H1 (cell line): Measurements from ENCODE around the gene TIFAB. TPM values are rescaled to one million over a fixed set of nuclear protein-coding genes. Genes with fewer than 3 reads are reported as not detected.

Experiments
- ATF3 ChIP-seq: IDR thresholded peaks from 2 replicates; pipeline ENCODE4 v1.6.1; 2011; ENCODE audit warnings: low read depth, mild to moderate bottlenecking, low read length; ENCODE audit not compliant: insufficient read depth
- CHD1 ChIP-seq: IDR thresholded peaks from 2 replicates; pipeline ENCODE4 v1.6.1; 2012; ENCODE audit warnings: low read depth, low read length, improper control_type of control experiment
- CHD7 ChIP-seq: fragments of 300-600 bp; sonication (generic); IDR thresholded peaks from 2 replicates; pipeline ENCODE4 v1.7.1; 2012; ENCODE audit warnings: low read length, moderate library complexity, mild to moderate bottlenecking, inconsistent platforms; ENCODE audit not compliant: insufficient replicate concordance
- GABPA ChIP-seq: IDR thresholded peaks from 2 replicates; pipeline ENCODE4 v1.6.1; 2011; ENCODE audit warnings: mild to moderate bottlenecking, low read length, moderate library complexity, borderline replicate concordance; ENCODE audit not compliant: insufficient read depth
- GTF2F1 ChIP-seq: IDR thresholded peaks from 2 replicates; pipeline ENCODE4 v1.6.1; 2012; ENCODE audit warnings: low read depth, low read length, improper control_type of control experiment, borderline replicate concordance
- MAFK ChIP-seq: IDR thresholded peaks from 2 replicates; pipeline ENCODE4 v1.6.1; 2012; ENCODE audit warnings: low read depth, mild to moderate bottlenecking, improper control_type of control experiment, low read length
- PHF8 ChIP-seq: fragments of 200-600 bp; sonication (generic); conservative IDR thresholded peaks from 2 replicates; pipeline ENCODE4 v1.7.1; 2012; ENCODE audit warnings: low read depth, mild to moderate bottlenecking, inconsistent platforms, low read length, moderate library complexity
- RAD21 ChIP-seq, 2 experiments: IDR thresholded peaks in 1 of 2; conservative IDR thresholded peaks in 1 of 2; 2 replicates each; pipeline ENCODE4 v1.6.1; 2011; ENCODE audit warnings: low read depth in 2 of 2, low read length in 2 of 2, improper control_type of control experiment in 1 of 2, inconsistent platforms in 1 of 2, mild to moderate bottlenecking in 1 of 2, moderate library complexity in 1 of 2
- RFX5 ChIP-seq: IDR thresholded peaks from 2 replicates; pipeline ENCODE4 v1.6.1; 2011; ENCODE audit warnings: low read depth, low read length, improper control_type of control experiment, borderline replicate concordance
- SIRT6 ChIP-seq: IDR thresholded peaks from one replicate; pipeline ENCODE4 v1.7.1; 2012; ENCODE audit warnings: low read length, inconsistent platforms
- SIX5 ChIP-seq: IDR thresholded peaks from 2 replicates; pipeline ENCODE4 v1.6.1; 2011; ENCODE audit warnings: mild to moderate bottlenecking, low read depth, low read length
- polyA plus RNA-seq, 7 experiments: library from polyadenylated mRNA; depleted of rRNA in 3 of 7; stranded (reverse) in 5 of 7; unstranded in 2 of 7; fragments of >200 nt in 5 of 7; fragments of 200-250 nt in 2 of 7; gene quantifications; 1 replicate in 5 of 7; 2 replicates in 1 of 7; 4 replicates in 1 of 7; pipeline versions ENCODE4 v1.2.1 to v1.2.3, GENCODE V29; 2011 to 2013; ENCODE audit warnings: missing spikeins in 2 of 7, mixed read lengths in 2 of 7
- total RNA-seq: library from RNA; stranded (reverse); fragmentation: NEBNext Ultra II Directional; extraction: Animal tissue kit (Norgen Biotek cat#: 25700); gene quantifications from 2 replicates; pipeline ENCODE4 v1.2.1, GENCODE V29; 2021

Gene TIFAB
- total and polyA plus RNA-seq, 2 of the 8 experiments (the other 6 are each of a cell fraction or from before 2014, with no cell fraction given): not detected

GRCh38 chr5:135405082-135405481, 47.1 kb downstream of the TIFAB start (continued):
- TF ChIP-seq CHD7 (no peak), RFX5 (no peak), SIRT6 (no peak), RAD21 (IDR thresholded peaks at IDR 0.05 in 1 of 2, conservative IDR thresholded peaks at IDR 0.05 in 1 of 2; ENCODE audit: low read depth in 2 of 2, low read length in 2 of 2) (no peak), CHD1 (no peak), ATF3 (no peak), PHF8 (no peak), MAFK (no peak), SIX5 (no peak), GTF2F1 (no peak), GABPA (no peak)
